Globus pallidus (tissue), 1 donor: ENCODE results near the gene MKNK1.
A peak's percentile ranks its signal among the peaks of the same experiment; 100 is the strongest.

ENCODE experiments used
- DNase-seq: peaks from one replicate; pipeline ENCODE4 v3.0.0-alpha.2; 2015; ENCODE audit warnings: low spot score

The MKNK1 gene

GRCh38 chr1:46522184-46522968 lies 81.7 kb downstream of the MKNK1 start:
- DNase-seq: peak; percentile 18

- no peak for DNase-seq
These were observed 82.7 kb downstream of the MKNK1 start for GRCh38 chr1:46521414-46521813.

GRCh38 chr1:46520063-46520911 lies 83.8 kb downstream of the MKNK1 start:
- no peak for DNase-seq

- no peak for DNase-seq
These were observed 84.9 kb downstream of the MKNK1 start for GRCh38 chr1:46519209-46519608.

- no peak for DNase-seq
These were observed 86.1 kb downstream of the MKNK1 start for GRCh38 chr1:46517932-46518498.

GRCh38 chr1:46517010-46517600 lies 87.0 kb downstream of the MKNK1 start:
- no peak for DNase-seq

GRCh38 chr1:46516200-46516950 lies 87.7 kb downstream of the MKNK1 start:
- no peak for DNase-seq

GRCh38 chr1:46515576-46515975 lies 88.5 kb downstream of the MKNK1 start:
- DNase-seq: no peak

GRCh38 chr1:46513536-46513935 lies 90.5 kb downstream of the MKNK1 start:
- DNase-seq: no peak

- DNase-seq: no peak
These were observed 91.3 kb downstream of the MKNK1 start for GRCh38 chr1:46512792-46513190.

GRCh38 chr1:46512135-46512791 lies 91.8 kb downstream of the MKNK1 start:
- DNase-seq: no peak

GRCh38 chr1:46510998-46511365 lies 93.1 kb downstream of the MKNK1 start:
- no peak for DNase-seq

- DNase-seq: no peak
These were observed 93.6 kb downstream of the MKNK1 start for GRCh38 chr1:46510341-46510997.

- no peak for DNase-seq
These were observed 95.3 kb downstream of the MKNK1 start for GRCh38 chr1:46508757-46509156.
